VCaP (cell line): ENCODE results near the gene GABARAP.

Experiments
- H3K27ac ChIP-seq: fragments of 450-650 bp; 2 replicates; pipeline ENCODE4 v1.5.1; 2017
- CTCF ChIP-seq: fragments of 450-650 bp; conservative IDR thresholded peaks from 2 replicates; pipeline ENCODE4 v1.5.1; 2017; ENCODE audit warnings: mild to moderate bottlenecking, moderate library complexity

The GABARAP gene

GRCh38 chr17:7242717-7243452 is 636 bp upstream of the GABARAP start:
- TF ChIP-seq CTCF = no peak
- peak overlapping the region; percentile 92 for H3K27ac ChIP-seq

- peak overlapping the region; percentile 92 for H3K27ac ChIP-seq
- TF ChIP-seq CTCF = no peak
Measured at GRCh38 chr17:7241090-7241733, 1.0 kb downstream of the GABARAP start.

GRCh38 chr17:7240375-7240774 is 1.9 kb downstream of the GABARAP start:
- H3K27ac ChIP-seq = peak overlapping the region; percentile 92

GRCh38 chr17:7239091-7240027 is 2.9 kb downstream of the GABARAP start, which contains the start of gene PHF23:
Gene PHF23 (minus strand): TSS chr17:7239457. CDS start chr17:7239279, 178 bp downstream.
- TF ChIP-seq CTCF = no peak
- peak within 1 kb of the TSS; percentile 92 for H3K27ac ChIP-seq

More at GRCh38 chr17:7240375-7240774, 1.9 kb downstream of the GABARAP start:
- TF ChIP-seq CTCF = no peak

- no peak for TF ChIP-seq CTCF
- H3K27ac ChIP-seq = peak overlapping the region; percentile 81
Measured at GRCh38 chr17:7238420-7239090, 3.7 kb downstream of the GABARAP start.

- peak overlapping the region; percentile 81 for H3K27ac ChIP-seq
- no peak for TF ChIP-seq CTCF
Measured at GRCh38 chr17:7237761-7238419, 4.4 kb downstream of the GABARAP start.
